K562 (cell line): Measurements from ENCODE around the gene BPIFB6. TPM values are rescaled to one million over a fixed set of nuclear protein-coding genes. Genes with fewer than 3 reads are reported as not detected.

Experiments
- ATAC-seq: fragments of 200-7000 bp; cut with Tn5 transposase; 3 replicates; pipeline ENCODE4 v1.9.1; 2020; ENCODE audit warnings: moderate library complexity
- BruUV-seq: library from RNA; stranded (reverse); fragments of 400-500 nt; replicated peaks from 2 replicates; lab custom pipeline; 2021; lab: Mats Ljungman, UMichigan
- CTCF ChIA-PET: fragments of 300-600 bp; formaldehyde crosslinking; extraction: SDS; loops from one replicate; lab custom pipeline; 2021; ENCODE audit warnings: low intra/inter-chr PET ratio; lab: Yijun Ruan, JAX
- POLR2A ChIA-PET: fragments of 300-600, 350-650 bp; sonication (Branson Sonifier 250); formaldehyde crosslinking; extraction: SDS; loops from one replicate; lab custom pipeline; 2021; ENCODE audit warnings: antibody characterized with exemption, inconsistent platforms; lab: Yijun Ruan, JAX
- DNase-seq, 4 experiments: peaks; one replicate each; pipeline versions ENCODE4 v3.0.0 to v3.0.0-alpha.2; 2011 to 2018; ENCODE audit warnings: low spot score in 3 of 4, mixed read lengths in 3 of 4; ENCODE audit errors: extremely low read depth in 1 of 4
- FAIRE-seq: peaks from 2 replicates; lab custom pipeline; 2011; peaks lifted over from hg19 to GRCh38; lab: Jason Lieb, UNC
- H2AFZ ChIP-seq: 2 replicates; pipeline ENCODE4 v1.6.0; 2011; ENCODE audit warnings: low read depth, low read length, control low read depth, inconsistent platforms
- H3K27ac ChIP-seq: fragments of 200-600 bp; 3 replicates; pipeline ENCODE4 v1.8.0; 2011; ENCODE audit warnings: low read depth, mild to moderate bottlenecking, control low read depth, inconsistent platforms, low read length, moderate library complexity, mixed read lengths; ENCODE audit errors: extremely low read depth
- H3K27me3 ChIP-seq, 2 experiments: fragments of 300-600 bp in 1 of 2; 2 replicates in 1 of 2; 3 replicates in 1 of 2; pipeline versions ENCODE4 v1.6.0 to v1.8.0; 2011; ENCODE audit warnings: inconsistent platforms in 2 of 2, low read length in 2 of 2, mild to moderate bottlenecking in 1 of 2, mixed read lengths in 1 of 2, moderate library complexity in 1 of 2; ENCODE audit not compliant: control insufficient read depth in 2 of 2, insufficient read depth in 2 of 2
- H3K36me3 ChIP-seq: fragments of 300-600 bp; 3 replicates; pipeline ENCODE4 v1.8.0; 2011; ENCODE audit warnings: mild to moderate bottlenecking, low read length, inconsistent platforms; ENCODE audit not compliant: control insufficient read depth, insufficient read depth
- H3K4me1 ChIP-seq, 2 experiments: fragments of 200-600 bp in 1 of 2; replicated peaks in 1 of 2; 2 replicates in 1 of 2; 3 replicates in 1 of 2; pipeline versions ENCODE4 v1.5.1 to v1.8.0; 2011; ENCODE audit warnings: inconsistent platforms in 2 of 2, low read length in 2 of 2, mild to moderate bottlenecking in 1 of 2, mixed read lengths in 1 of 2, moderate library complexity in 1 of 2; ENCODE audit not compliant: control insufficient read depth in 2 of 2, insufficient read depth in 2 of 2
- H3K4me2 ChIP-seq: 2 replicates; pipeline ENCODE4 v1.6.1; 2011; ENCODE audit warnings: low read length, control low read depth, inconsistent platforms, mixed read lengths; ENCODE audit not compliant: insufficient read depth
- H3K4me3 ChIP-seq: fragments of 200-600 bp; sonication (generic), shearing (Covaris generic); 2 replicates; pipeline ENCODE4 v1.5.1; 2016; ENCODE audit warnings: control low read depth, inconsistent platforms
- H3K79me2 ChIP-seq: fragments of 200-600 bp; 3 replicates; pipeline ENCODE4 v1.8.0; 2011; ENCODE audit warnings: low read length, inconsistent platforms; ENCODE audit not compliant: control insufficient read depth, insufficient read depth
- H3K9ac ChIP-seq, 2 experiments: 2 replicates each; pipeline versions ENCODE4 v1.6.0 to v1.6.1; 2011; ENCODE audit warnings: low read depth in 2 of 2, low read length in 2 of 2, control low read depth in 1 of 2, inconsistent platforms in 1 of 2, mild to moderate bottlenecking in 1 of 2, mixed read lengths in 1 of 2; ENCODE audit not compliant: insufficient read depth in 1 of 2
- H3K9me1 ChIP-seq: one replicate; pipeline ENCODE4 v1.6.0; 2011; ENCODE audit warnings: inconsistent platforms, mild to moderate bottlenecking, low read length, moderate library complexity; ENCODE audit not compliant: control insufficient read depth, insufficient read depth
- H3K9me3 ChIP-seq: replicated peaks from 2 replicates; pipeline ENCODE4 v1.5.1; 2011; ENCODE audit warnings: low read depth, low read length, inconsistent platforms; ENCODE audit not compliant: control insufficient read depth, insufficient read depth
- H4K20me1 ChIP-seq: replicated peaks from 2 replicates; pipeline ENCODE4 v1.6.1; 2011; ENCODE audit warnings: low read length, inconsistent platforms, mixed read lengths; ENCODE audit not compliant: control insufficient read depth, insufficient read depth
- ESRRA ChIP-seq: fragments of 450-650 bp; IDR thresholded peaks from 2 replicates; pipeline ENCODE4 v1.6.1; 2014; ENCODE audit warnings: low read depth, mild to moderate bottlenecking, moderate library complexity, borderline replicate concordance
- HSF4 ChIP-seq: fragments of 250-450 bp; sonication (Bioruptor Pico); IDR thresholded peaks from 2 replicates; pipeline ENCODE4 v2.1.2; 2022; ENCODE audit warnings: mild to moderate bottlenecking, moderate library complexity, borderline replicate concordance
- NBN ChIP-seq: fragments of 450-650 bp; IDR thresholded peaks from 2 replicates; pipeline ENCODE4 v1.6.1; 2016; ENCODE audit warnings: low read depth, mild to moderate bottlenecking
- RBM17 ChIP-seq: fragments of 200-400 bp; formaldehyde crosslinking; IDR thresholded peaks from 2 replicates; pipeline ENCODE4 v1.6.1; 2017; ENCODE audit warnings: low read depth, mild to moderate bottlenecking, low read length, borderline replicate concordance
- TCFL5 ChIP-seq: fragments of 250-450 bp; sonication (Bioruptor Pico); conservative IDR thresholded peaks from 2 replicates; pipeline ENCODE4 v1.6.1; 2021; ENCODE audit warnings: mild to moderate bottlenecking, moderate library complexity, matching md5 sums
- WGBS: fragments of 100-300 bp; shearing (Covaris generic); methylation state at CpG from one replicate; pipeline ENCODE4 v1.1.6; 2016; ENCODE audit warnings: low coverage, mixed read lengths; ENCODE audit not compliant: insufficient coverage; ENCODE audit errors: missing lambda C conversion rate; 5-methylcytosine and 5-hydroxymethylcytosine counted together
- in situ Hi-C: fragments of 300-500 bp; cut with MboI; formaldehyde crosslinking; loops from 4 replicates; pipeline ENCODE4 v1.15.0; 2018; ENCODE audit warnings: inconsistent platforms, mixed read lengths
- intact Hi-C: fragments of 100-400 bp; cut with micrococcal nuclease; formaldehyde crosslinking; loops from 2 replicates; pipeline ENCODE4 v1.14.2; 2022
- polyA plus RNA-seq, 8 experiments: library from polyadenylated mRNA; depleted of rRNA in 4 of 8; stranded (reverse) in 5 of 8; unstranded in 3 of 8; fragments of >200 nt; fragmentation: Nextera tagmentation in 2 of 8; fragmentation: Illumina TruSeq in 1 of 8; extraction: Ambion mirVana in 2 of 8; extraction: Trizol in 1 of 8; gene quantifications; 2 replicates each; pipeline versions ENCODE4 v1.2.1 to v1.2.3, GENCODE V29; 2011 to 2014; ENCODE audit warnings: inconsistent platforms in 1 of 8, missing spikeins in 1 of 8
- total RNA-seq, 7 experiments: library from RNA; depleted of rRNA in 6 of 7; stranded (reverse); fragments of >200 nt in 6 of 7; fragmentation: Illumina TruSeq in 2 of 7; extraction: Trizol in 2 of 7; gene quantifications; 2 replicates each; pipeline versions ENCODE4 v1.2.1 to v1.2.3, GENCODE V29; 2011 to 2021; ENCODE audit warnings: low replicate concordance in 1 of 7

BPIFB6 gene
- total and polyA plus RNA-seq, 9 of the 15 experiments (the other 6 are each of a cell fraction or from before 2014, with no cell fraction given), result not detected

GRCh38 chr20:33010133-33010504 lies 21.3 kb upstream of the BPIFB6 start:
- no peak for DNase-seq
- no peaks in the 10 kb centered on the region for H3K36me3 ChIP-seq
- H3K9me3 ChIP-seq, result peaks cover 3% of the 10 kb centered on the region; the same call in 1 of the 2 replicates
- H3K27me3 ChIP-seq, result peaks cover 8 to 49% of the 10 kb centered on the region in 2 experiments; a peak in 4 of 5 replicates
- POLR2A ChIA-PET, result interaction anchor here (1.0 kb wide), 1 partner anchor 250 kb away, joined by 3 read pairs; no protein-coding TSS in a partner anchor
- no peaks in the 10 kb centered on the region for H3K79me2 ChIP-seq
- no peak overlapping the region for H3K9ac ChIP-seq
- FAIRE-seq, result no peak
- CTCF ChIA-PET, result no interaction called here
- 0% methylated on average over 5 of the region's 5 CpGs for WGBS
- intact Hi-C loops (no loop called here), in situ Hi-C loops (no loop called here)
- no peaks in the 10 kb centered on the region; a peak in 1 of 5 replicates for H3K4me1 ChIP-seq
- H2AFZ ChIP-seq, result no peak overlapping the region
- H3K9me1 ChIP-seq, result no peaks in the 10 kb centered on the region
- TF ChIP-seq NBN, result no peak
- TF ChIP-seq TCFL5 (CRISPR knock-in tag), result no peak
- TF ChIP-seq HSF4 (CRISPR knock-in tag), result no peak
- TF ChIP-seq RBM17, result no peak
- TF ChIP-seq ESRRA, result no peak
- no TSS peak for BruUV-seq
- ATAC-seq, result no peak
- no peaks in the 10 kb centered on the region; the same call in 1 of the 2 replicates for H4K20me1 ChIP-seq
- H3K4me3 ChIP-seq, result no peak overlapping the region
- no peak overlapping the region for H3K27ac ChIP-seq
- no peak overlapping the region for H3K4me2 ChIP-seq
